ENCODE data around the gene BGLAP. TPM values are rescaled to one million over a fixed set of nuclear protein-coding genes. Genes with fewer than 3 reads are reported as not detected.

The BGLAP gene
- polyA plus RNA-seq, 1 of the 3 experiments (the other 2 are of a cell fraction): 1.1 TPM

DNA sequence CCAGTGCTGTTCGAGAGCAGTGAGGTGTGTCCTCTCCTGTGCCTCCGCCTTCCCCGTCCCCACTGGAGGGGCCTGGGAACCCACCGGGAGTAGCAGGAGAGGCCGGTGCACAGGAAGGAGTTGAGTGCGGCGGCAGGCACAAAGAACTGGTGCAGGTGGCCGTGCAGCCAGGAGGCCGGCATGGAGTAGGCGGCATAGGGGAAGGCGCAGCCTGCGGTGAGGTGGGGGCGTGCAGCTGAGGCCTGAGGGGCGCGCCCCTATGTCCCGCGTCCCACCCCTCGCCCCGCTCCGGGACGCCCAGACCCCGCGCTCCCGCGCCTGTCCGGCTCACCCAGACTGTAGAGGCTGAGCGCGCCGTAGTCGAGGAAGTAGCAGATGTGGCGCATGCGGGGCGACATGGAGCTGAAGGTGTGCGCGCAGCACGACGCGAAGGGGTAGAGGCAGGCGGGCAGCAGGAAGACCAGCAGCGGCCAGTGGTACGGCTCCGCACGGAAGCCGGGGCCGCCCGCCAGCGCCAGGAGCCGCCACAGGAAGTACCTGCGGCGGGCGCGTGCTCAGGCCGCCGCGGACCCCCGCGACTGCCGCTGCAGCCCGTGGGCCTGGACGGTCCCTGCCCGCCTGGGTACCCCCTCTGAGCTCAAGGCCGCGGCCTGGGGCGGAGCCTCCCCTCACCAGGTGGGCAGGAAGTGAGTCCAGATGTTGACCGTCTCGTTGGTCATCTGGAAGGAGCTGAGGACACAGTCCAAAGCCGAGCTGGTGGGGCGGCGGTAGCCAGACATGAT lies 3.7 kb downstream of the BGLAP start:
- POLR2A ChIA-PET: interaction anchor here (1.0 to 1.8 kb wide), 2 partner anchors 14 to 33 kb away, joined by 3 to 4 read pairs; partner anchors contain the start of gene PMF1
- CTCF ChIA-PET: interaction anchor here (1.4 to 4.0 kb wide), 6 partner anchors 11 to 149 kb away, joined by 4 to 26 read pairs (median 8); no protein-coding TSS in a partner anchor
- Histone ChIP-seq H4K20me1 (ENCODE audit: insufficient read depth) (no peaks in the 10 kb centered on the region), H2AFZ (ENCODE audit: low read depth) (no peak overlapping the region), H3K4me2 (no peak overlapping the region), H3K9ac (no peak overlapping the region), H3K79me2 (ENCODE audit: insufficient read depth) (no peaks in the 10 kb centered on the region), H3K36me3 (replicated peaks in 1 of 2; ENCODE audit: control insufficient read depth in 1 of 2, insufficient read depth in 2 of 2, low read length in 1 of 2) (peaks cover 5 to 26% of the 10 kb centered on the region in 2 experiments), H3F3A (replicated peaks; ENCODE audit: insufficient read depth) (peaks cover 4% of the 10 kb centered on the region), H3K9me3 (no peaks in the 10 kb centered on the region), H3K4me3 (ENCODE audit: low read depth in 2 of 2, low read length in 1 of 2) (no peak overlapping the region), H3K4me1 (ENCODE audit: control insufficient read depth in 1 of 2, insufficient read depth in 2 of 2, low read depth in 1 of 2, low read length in 1 of 2) (peaks cover 7 to 57% of the 10 kb centered on the region in 2 experiments; a peak in 2 of 4 replicates), H3K27me3 (ENCODE audit: insufficient read depth) (no peaks in the 10 kb centered on the region), H3K9me2 (no peaks in the 10 kb centered on the region), H3K27ac (ENCODE audit: low read depth in 2 of 2, low read length in 1 of 2) (peak overlapping the region in 1 of 2 experiments; percentile 62; a peak in 1 of 4 replicates)
- TF ChIP-seq FOXJ3 (CRISPR knock-in tag; IDR thresholded peaks at IDR 0.05): no peak
- no peak for TF ChIP-seq TCF12 (IDR thresholded peaks at IDR 0.05)
- TF ChIP-seq MEF2A (IDR thresholded peaks at IDR 0.05; ENCODE audit: borderline replicate concordance, low read depth): no peak
- TF ChIP-seq CHD2 (IDR thresholded peaks at IDR 0.05; ENCODE audit: low read length, partially characterized antibody): no peak
- TF ChIP-seq SIN3A (IDR thresholded peaks at IDR 0.05; ENCODE audit: borderline replicate concordance, low read depth, low read length): no peak
- no peak for TF ChIP-seq GATA2 (CRISPR knock-in tag; IDR thresholded peaks at IDR 0.05)
- TF ChIP-seq, protein P1, sequence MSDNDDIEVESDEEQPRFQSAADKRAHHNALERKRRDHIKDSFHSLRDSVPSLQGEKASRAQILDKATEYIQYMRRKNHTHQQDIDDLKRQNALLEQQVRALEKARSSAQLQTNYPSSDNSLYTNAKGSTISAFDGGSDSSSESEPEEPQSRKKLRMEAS (IDR thresholded peaks at IDR 0.05; ENCODE audit: low read depth): no peak
- TF ChIP-seq JUND (IDR thresholded peaks at IDR 0.05): no peak
- no peak for TF ChIP-seq FOSL2 (IDR thresholded peaks at IDR 0.05; ENCODE audit: borderline replicate concordance, low read depth)
- TF ChIP-seq, protein P2, sequence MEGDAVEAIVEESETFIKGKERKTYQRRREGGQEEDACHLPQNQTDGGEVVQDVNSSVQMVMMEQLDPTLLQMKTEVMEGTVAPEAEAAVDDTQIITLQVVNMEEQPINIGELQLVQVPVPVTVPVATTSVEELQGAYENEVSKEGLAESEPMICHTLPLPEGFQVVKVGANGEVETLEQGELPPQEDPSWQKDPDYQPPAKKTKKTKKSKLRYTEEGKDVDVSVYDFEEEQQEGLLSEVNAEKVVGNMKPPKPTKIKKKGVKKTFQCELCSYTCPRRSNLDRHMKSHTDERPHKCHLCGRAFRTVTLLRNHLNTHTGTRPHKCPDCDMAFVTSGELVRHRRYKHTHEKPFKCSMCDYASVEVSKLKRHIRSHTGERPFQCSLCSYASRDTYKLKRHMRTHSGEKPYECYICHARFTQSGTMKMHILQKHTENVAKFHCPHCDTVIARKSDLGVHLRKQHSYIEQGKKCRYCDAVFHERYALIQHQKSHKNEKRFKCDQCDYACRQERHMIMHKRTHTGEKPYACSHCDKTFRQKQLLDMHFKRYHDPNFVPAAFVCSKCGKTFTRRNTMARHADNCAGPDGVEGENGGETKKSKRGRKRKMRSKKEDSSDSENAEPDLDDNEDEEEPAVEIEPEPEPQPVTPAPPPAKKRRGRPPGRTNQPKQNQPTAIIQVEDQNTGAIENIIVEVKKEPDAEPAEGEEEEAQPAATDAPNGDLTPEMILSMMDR (IDR thresholded peaks at IDR 0.05): no peak
- TF ChIP-seq RAD21 (IDR thresholded peaks at IDR 0.05; ENCODE audit: low read length): no peak
- TF ChIP-seq, protein P3, sequence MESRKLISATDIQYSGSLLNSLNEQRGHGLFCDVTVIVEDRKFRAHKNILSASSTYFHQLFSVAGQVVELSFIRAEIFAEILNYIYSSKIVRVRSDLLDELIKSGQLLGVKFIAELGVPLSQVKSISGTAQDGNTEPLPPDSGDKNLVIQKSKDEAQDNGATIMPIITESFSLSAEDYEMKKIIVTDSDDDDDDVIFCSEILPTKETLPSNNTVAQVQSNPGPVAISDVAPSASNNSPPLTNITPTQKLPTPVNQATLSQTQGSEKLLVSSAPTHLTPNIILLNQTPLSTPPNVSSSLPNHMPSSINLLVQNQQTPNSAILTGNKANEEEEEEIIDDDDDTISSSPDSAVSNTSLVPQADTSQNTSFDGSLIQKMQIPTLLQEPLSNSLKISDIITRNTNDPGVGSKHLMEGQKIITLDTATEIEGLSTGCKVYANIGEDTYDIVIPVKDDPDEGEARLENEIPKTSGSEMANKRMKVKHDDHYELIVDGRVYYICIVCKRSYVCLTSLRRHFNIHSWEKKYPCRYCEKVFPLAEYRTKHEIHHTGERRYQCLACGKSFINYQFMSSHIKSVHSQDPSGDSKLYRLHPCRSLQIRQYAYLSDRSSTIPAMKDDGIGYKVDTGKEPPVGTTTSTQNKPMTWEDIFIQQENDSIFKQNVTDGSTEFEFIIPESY (IDR thresholded peaks at IDR 0.05; ENCODE audit: borderline replicate concordance, low read depth): no peak
- TF ChIP-seq, protein P4, sequence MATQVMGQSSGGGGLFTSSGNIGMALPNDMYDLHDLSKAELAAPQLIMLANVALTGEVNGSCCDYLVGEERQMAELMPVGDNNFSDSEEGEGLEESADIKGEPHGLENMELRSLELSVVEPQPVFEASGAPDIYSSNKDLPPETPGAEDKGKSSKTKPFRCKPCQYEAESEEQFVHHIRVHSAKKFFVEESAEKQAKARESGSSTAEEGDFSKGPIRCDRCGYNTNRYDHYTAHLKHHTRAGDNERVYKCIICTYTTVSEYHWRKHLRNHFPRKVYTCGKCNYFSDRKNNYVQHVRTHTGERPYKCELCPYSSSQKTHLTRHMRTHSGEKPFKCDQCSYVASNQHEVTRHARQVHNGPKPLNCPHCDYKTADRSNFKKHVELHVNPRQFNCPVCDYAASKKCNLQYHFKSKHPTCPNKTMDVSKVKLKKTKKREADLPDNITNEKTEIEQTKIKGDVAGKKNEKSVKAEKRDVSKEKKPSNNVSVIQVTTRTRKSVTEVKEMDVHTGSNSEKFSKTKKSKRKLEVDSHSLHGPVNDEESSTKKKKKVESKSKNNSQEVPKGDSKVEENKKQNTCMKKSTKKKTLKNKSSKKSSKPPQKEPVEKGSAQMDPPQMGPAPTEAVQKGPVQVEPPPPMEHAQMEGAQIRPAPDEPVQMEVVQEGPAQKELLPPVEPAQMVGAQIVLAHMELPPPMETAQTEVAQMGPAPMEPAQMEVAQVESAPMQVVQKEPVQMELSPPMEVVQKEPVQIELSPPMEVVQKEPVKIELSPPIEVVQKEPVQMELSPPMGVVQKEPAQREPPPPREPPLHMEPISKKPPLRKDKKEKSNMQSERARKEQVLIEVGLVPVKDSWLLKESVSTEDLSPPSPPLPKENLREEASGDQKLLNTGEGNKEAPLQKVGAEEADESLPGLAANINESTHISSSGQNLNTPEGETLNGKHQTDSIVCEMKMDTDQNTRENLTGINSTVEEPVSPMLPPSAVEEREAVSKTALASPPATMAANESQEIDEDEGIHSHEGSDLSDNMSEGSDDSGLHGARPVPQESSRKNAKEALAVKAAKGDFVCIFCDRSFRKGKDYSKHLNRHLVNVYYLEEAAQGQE (IDR thresholded peaks at IDR 0.05; ENCODE audit: low read depth, low read length): no peak
- 94% methylated on average over 34 of the region's 69 CpGs for WGBS (ENCODE audit: low lambda C conversion rate)
- peak; percentile 42 for DNase-seq
